PFSK-1 (cell line): ENCODE measurements around the gene PID1.

Experiments
- FOXP2 ChIP-seq: optimal IDR thresholded peaks from 2 replicates; pipeline ENCODE3; 2011; ENCODE audit warnings: borderline replicate concordance, control low read depth, inconsistent platforms; ENCODE audit not compliant: insufficient read depth; ENCODE audit errors: extremely low read length, extremely low read depth
- POLR2AphosphoS5 ChIP-seq: IDR thresholded peaks from 2 replicates; pipeline ENCODE4 v1.6.1; 2012; ENCODE audit warnings: low read depth, mild to moderate bottlenecking, control low read depth, low read length, moderate library complexity
- REST ChIP-seq, 2 experiments: IDR thresholded peaks; 2 replicates each; pipeline versions ENCODE4 v1.6.1 to v1.8.0; 2011 to 2012; ENCODE audit warnings: low read depth in 2 of 2, low read length in 2 of 2, control low read depth in 1 of 2, inconsistent platforms in 1 of 2, mild to moderate bottlenecking in 1 of 2, moderate library complexity in 1 of 2; ENCODE audit not compliant: insufficient read depth in 1 of 2
- SIN3A ChIP-seq: IDR thresholded peaks from 2 replicates; pipeline ENCODE4 v1.6.1; 2012; ENCODE audit warnings: mild to moderate bottlenecking, low read length, moderate library complexity, borderline replicate concordance; ENCODE audit not compliant: insufficient read depth
- TAF1 ChIP-seq: IDR thresholded peaks from 2 replicates; pipeline ENCODE4 v1.6.1; 2012; ENCODE audit warnings: low read length, control low read depth, borderline replicate concordance; ENCODE audit not compliant: insufficient read depth

PID1 gene

GRCh38 chr2:228999326-228999725 lies 271.8 kb downstream of the PID1 start:
- no peak for TF ChIP-seq SIN3A

GRCh38 chr2:228988786-228989185 lies 282.3 kb downstream of the PID1 start:
- TF ChIP-seq REST (IDR thresholded peaks at IDR 0.05; ENCODE audit: insufficient read depth in 1 of 2, low read depth in 2 of 2, low read length in 2 of 2): no peak
- TF ChIP-seq TAF1: no peak
- TF ChIP-seq POLR2AphosphoS5: no peak
- no peak for TF ChIP-seq SIN3A
- TF ChIP-seq FOXP2: no peak

- TF ChIP-seq SIN3A (no peak), POLR2AphosphoS5 (no peak), REST (IDR thresholded peaks at IDR 0.05; ENCODE audit: insufficient read depth in 1 of 2, low read depth in 2 of 2, low read length in 2 of 2) (no peak), TAF1 (no peak), FOXP2 (no peak)
Observed at GRCh38 chr2:228987441-228988155, 283.5 kb downstream of the PID1 start.

GRCh38 chr2:228986961-228987360 lies 284.1 kb downstream of the PID1 start:
- TF ChIP-seq FOXP2 (no peak), REST (IDR thresholded peaks at IDR 0.05; ENCODE audit: insufficient read depth in 1 of 2, low read depth in 2 of 2, low read length in 2 of 2) (no peak), TAF1 (no peak), POLR2AphosphoS5 (no peak), SIN3A (no peak)

GRCh38 chr2:228983700-228984099 lies 287.4 kb downstream of the PID1 start:
- no peak for TF ChIP-seq TAF1
- TF ChIP-seq FOXP2: no peak
- no peak for TF ChIP-seq SIN3A
- TF ChIP-seq POLR2AphosphoS5: no peak
- TF ChIP-seq REST (IDR thresholded peaks at IDR 0.05; ENCODE audit: insufficient read depth in 1 of 2, low read depth in 2 of 2, low read length in 2 of 2): no peak
